HG02884 (cell line): Measurements from ENCODE around the gene FOSL2.

Experiments
- ATAC-seq: cut with Tn5 transposase; IDR thresholded peaks from one replicate; pipeline ENCODE4 v1.9.1; 2021; ENCODE audit warnings: mild to moderate bottlenecking, moderate library complexity; ENCODE audit not compliant: unreplicated experiment

Gene FOSL2

DNA sequence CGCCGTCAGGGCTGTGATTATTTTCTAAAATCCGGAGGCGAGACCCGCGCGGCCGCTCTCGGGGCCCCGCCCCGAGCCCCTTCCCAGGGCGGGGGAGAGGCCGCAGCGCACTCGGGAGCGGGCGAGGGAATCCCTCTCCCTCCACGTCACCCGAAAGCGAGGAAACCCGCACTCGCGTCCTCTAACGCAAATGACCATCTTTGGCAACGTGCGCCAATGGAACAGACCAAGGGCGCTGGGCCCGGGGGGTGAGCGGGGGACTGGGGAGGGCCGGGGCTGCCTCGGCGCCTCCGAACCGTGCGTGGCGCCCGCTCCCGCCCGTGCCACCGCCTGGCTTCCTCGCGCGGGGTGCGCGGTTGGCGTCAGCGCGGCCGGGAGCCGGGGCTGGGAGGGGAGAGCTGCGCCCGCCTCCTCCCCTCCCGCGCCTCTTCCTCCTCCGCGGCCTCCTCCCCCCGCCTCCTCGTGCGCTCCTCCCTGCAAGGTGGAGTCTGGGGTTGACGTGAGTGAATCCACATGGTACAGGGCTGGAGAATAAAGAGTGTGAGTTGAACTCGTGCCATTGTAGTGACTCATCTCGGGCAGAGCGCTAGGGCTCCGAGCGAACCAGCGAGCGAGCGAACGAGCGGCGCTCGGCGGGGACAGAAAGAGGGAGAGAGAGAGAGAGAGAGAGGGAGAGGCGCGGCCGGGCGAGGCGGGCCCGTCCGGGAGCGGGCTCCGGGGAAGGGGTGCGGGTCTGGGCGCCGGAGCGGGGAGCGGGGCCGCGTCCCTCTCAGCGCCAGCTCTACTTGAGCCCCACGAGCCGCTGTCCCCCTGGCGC is at the start of gene FOSL2:
TSS of gene FOSL2 (plus strand) at position 562 of the 817 bp plus-strand sequence. CDS start 863 bp downstream, outside the sequence.
- peak; percentile 71 for ATAC-seq

- ATAC-seq = no peak
These were observed 49.3 kb upstream of the FOSL2 start for GRCh38 chr2:28343184-28343942.

DNA sequence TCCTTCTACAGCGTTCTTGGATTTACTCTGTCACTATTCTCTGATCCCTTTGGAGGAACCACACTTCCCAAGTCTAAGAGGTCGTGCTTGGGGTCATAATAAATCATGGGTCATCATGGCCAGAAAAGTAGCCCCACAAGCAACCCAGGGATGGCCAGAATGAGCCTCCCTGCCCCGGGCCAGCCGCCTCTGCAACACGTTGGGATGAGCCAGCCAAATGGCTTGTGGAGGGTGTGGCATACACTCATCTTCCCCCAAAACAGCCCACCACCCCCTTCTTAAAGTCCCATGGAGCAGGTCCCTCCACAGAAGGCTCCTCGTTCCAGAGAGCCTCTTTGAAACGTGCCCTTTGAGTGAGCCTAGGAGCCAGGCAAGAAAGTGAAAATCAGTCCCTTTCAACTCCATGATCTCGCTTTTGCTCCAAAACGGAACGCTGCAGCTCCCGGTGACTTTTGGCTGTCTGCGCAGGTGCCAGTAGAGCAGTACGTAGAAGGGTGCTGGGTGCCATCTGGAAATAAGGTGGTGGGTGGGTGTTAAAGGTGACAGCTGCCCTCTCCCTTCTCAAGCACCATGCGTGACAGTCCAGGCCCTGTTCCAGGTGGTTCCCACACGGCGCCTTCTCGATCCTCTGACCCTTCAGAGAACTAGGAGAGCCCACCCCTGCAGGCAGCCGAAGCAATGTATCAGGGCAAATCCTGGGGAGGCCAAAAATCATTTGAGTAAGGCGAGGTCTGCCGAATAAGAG is 48.5 kb upstream of the FOSL2 start:
- no peak for ATAC-seq

DNA sequence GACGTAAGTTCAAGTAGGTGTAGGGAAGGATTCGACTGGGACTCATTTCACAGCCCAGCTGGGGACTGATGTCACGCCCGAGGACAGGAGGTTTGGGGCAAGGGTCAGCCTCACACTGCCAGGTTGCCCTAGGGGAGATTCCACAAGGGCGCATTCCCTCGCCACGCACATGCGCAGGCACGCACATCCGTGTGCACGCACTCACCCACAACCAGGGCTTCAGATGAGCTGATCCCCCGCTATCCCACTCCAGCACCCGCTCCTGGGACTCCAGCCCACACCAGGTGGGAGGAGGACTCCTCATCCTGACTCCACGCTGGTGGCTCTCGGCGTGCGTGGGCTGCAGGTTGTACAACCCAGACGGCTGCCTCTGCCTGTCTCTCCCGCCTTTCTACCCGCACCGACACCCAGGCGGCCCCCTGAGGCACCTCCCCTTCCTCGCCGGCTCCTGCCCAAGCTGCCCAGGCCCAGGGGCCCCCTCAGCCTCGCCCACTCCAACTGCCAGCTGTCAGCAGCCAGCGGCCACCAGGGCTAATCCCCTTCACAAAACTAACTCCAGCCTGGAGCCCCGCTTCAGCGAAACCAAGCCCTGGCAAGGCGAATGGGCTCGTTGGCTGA is 47.8 kb upstream of the FOSL2 start:
- ATAC-seq = no peak

DNA sequence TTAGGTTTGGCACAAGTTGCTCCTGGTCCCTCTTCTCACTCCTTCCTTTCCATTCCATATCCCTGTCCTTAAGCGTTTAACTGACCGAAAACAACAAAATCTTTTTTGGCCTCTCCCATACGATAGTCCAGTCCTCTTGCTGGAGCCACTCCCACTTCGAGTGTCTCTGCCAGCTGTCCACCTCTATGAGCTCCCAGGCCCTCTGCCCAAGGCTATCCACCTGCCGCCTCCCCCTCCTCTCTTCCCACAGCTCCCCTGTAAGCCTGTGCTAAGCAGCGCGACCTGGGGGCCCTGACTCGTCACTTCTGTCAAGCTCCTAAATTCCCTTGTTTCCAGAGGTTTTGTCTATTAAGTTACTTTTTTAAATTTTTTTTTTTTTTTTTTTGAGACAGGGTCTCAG is 47.0 kb upstream of the FOSL2 start:
- no peak for ATAC-seq

DNA sequence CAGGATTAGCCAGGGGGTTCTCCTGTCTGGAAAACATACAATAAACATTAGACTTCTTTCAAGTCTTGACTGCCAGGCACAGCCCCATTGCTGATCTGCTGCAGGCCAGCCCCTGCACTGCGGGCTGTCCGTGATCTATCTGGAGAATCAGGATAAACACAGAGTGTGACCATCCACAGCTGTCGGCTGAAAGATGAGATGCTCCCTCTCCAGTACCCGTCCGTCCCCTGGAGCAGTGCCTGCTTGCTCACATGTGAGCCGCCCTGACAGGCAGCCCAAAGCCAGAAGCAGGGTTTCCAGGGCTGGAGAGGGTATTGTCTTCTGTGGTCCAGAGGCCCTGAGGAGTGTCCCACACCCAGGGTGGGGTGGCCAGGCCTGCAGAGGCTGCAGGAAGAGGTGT is 46.1 kb upstream of the FOSL2 start:
- no peak for ATAC-seq

DNA sequence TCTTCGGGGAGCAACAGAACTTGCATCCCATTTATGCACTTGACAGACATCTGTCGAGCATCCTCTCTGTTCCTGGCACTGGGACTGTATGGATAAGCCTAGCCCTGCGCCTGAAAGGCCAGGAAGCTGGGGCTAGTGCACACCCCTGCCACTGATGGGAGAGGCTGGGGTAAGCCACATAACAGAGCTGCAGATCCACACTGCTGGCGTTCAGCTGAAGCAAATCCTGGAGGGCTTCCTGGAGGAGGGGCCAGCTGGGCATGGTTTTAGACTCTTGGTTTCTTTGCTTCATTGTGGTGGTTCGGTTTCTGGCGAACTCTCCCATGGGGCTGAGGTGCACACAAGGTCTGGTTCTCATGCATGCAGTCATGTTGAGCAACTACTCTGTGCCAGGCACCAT is 45.5 kb upstream of the FOSL2 start:
- no peak for ATAC-seq

- no peak for ATAC-seq
These were observed 45.1 kb upstream of the FOSL2 start for GRCh38 chr2:28347596-28347995.

GRCh38 chr2:28348149-28348567 is 44.5 kb upstream of the FOSL2 start:
- no peak for ATAC-seq

DNA sequence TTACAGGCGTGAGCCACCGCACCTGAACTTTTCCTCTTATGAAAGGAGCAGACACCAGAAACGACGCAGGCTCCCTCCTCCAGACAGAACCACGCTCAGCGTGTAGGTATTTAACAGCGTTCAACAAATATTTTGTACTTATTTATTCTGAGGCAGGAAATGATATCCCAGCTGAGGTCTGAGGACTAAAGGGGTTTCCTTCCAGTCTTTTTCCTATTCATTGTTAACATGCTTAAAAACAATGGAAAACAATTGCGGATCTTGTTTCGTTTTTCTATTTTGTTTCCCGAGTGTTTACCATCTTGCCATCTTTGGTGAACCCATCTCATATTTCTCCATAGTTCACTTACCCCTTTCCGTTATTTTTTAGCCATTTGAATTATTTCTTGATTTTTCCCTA is 43.7 kb upstream of the FOSL2 start:
- ATAC-seq = no peak

- ATAC-seq = no peak
These were observed 43.0 kb upstream of the FOSL2 start for GRCh38 chr2:28349546-28350165.

- ATAC-seq = no peak
These were observed 42.5 kb upstream of the FOSL2 start for GRCh38 chr2:28350196-28350595.

DNA sequence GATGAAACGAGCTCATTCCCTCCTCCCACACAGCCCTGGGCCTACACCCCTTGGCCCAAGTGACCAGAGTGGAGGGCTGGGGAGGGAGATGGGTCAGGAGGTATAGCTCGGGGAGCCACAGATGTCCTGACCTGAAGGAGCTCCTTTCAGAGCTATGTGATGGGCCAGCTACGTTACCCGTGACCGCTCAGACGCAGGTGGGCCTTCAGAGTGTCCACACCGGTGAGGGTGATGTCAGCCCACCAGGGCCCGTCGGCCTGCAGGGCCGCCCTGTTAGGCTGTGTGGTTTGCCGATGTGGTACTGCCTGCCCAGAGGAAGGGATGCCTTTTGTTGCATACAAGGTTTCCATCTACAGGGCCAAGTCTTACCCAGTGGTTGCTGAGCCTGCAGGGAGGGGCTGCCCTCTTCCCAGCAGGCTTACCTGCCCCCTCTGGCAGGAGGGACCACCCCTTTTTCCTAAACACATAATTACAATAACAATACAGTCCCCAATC is 41.8 kb upstream of the FOSL2 start:
- no peak for ATAC-seq

DNA sequence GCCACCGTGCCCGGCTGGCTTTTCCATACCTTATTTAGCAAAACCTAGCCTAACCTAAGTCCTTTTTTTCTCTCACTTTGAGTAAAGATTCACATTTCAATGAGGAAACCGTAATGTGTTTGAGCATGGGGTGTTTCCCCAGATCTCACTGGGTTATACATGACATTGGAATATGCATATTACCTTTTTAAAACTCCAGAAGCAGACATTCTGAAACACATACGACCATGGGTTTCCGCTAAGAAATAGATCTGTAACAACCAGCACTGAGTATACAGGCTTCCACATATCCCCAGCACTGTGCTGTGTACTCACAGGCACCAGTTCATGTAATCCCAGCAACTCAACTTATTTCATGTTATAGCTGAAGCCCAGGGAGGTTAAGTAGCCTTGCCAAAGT is 41.0 kb upstream of the FOSL2 start:
- ATAC-seq = no peak

DNA sequence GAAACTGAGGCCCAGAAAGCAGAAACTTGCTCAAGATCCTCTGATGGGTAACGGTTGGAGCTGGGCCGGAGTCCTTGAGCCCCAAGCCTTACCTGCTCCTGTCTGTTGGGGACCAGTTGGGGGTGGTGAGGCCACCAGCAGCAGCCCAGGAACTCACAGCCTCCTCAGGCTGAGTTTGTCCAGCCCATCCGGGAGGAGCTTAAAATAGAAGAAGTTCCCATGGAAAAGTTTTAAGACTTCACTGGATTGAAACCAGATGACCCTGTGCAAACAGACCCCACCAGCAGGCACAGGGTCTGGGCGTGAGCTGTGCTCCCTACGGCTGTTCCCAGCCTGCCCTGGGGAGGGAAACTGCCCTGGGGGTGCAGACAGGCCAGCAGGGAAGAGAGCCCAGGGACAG is 40.6 kb upstream of the FOSL2 start:
- no peak for ATAC-seq

DNA sequence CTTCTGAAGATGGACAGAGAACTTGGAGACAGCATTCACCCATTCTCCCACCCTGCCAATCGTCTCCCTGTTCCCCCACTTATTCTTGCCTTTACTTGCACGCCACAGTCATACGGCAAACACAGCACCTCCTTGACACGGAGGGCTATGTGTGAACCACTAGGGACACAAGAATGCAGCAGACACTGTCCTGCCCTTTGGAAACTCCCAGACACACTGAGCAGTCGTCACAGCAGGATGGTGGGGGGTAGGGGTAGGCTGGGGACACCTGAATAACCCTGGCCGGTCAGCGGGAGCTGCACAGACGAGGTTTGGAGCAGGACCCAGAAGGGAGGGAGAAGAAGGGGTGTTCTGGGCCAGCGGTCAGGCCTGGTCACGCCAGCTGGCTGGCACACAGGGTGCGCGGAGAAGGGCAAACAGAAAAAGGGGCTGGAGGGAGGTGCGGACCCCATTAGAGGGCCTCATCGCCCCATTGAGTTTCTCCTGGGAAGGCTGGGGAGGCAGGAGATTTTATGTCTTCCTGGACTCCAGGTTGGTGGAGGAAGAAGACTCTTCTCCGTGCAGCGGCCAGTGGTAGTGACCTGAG is 40.0 kb upstream of the FOSL2 start:
- ATAC-seq = no peak

DNA sequence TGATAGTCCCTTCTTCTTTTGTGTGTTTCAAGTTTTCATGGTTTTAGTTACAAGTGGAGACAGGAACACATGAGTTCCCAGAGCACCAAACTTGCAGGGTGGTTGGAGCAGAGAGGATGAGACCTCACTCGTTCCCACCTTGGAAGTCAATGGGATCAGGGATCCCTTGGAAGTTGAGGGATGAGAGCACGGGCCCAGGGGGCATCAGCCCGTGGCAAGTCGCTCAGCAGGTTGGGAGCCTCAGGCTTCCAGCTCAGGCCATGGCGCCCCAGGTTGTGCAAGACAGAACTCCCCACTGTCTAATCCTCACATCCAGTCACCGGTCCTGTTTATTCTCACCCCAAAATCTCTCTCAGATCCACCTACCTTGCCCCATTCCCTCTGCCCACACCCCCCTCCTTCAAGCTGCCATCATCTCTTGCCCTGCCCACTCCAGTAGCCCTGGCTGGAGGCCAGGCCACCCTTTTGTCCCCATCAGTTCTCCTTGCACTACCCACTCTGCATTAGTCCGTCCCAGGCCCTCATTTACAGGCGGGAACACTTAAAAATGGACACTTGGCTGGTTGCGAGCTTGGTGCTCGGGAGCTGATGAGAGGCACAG is 37.6 kb upstream of the FOSL2 start:
- ATAC-seq = no peak

DNA sequence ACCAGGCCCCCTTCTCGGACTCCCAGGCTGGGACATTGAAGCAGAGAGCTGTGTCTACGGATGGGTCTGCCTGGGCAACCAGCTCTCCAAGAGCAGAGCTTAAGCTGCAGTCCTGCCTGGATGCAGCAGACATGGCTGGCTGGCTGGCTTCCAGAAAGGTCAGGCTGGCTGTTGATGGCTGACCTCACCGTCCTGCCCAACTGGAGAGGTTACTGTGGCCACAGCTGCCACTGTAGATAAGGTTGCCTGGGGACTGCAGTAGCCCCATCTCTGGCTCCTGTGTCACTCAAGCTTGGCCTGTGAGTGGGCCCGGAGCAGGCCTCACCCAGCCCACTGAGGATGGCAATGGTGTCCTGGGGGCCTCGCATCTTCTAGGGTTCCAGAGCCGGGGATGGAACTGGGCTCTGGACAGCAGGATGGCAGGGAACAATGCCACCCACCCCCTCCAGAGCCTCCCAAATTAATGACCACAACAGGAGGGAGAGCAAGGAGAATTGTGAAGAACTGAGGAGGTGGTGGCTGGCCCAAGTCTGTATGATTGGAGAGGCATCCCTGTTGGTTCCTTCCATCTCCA is 37.0 kb upstream of the FOSL2 start:
- no peak for ATAC-seq
